ENCODE data around the gene AQP1.

DNA sequence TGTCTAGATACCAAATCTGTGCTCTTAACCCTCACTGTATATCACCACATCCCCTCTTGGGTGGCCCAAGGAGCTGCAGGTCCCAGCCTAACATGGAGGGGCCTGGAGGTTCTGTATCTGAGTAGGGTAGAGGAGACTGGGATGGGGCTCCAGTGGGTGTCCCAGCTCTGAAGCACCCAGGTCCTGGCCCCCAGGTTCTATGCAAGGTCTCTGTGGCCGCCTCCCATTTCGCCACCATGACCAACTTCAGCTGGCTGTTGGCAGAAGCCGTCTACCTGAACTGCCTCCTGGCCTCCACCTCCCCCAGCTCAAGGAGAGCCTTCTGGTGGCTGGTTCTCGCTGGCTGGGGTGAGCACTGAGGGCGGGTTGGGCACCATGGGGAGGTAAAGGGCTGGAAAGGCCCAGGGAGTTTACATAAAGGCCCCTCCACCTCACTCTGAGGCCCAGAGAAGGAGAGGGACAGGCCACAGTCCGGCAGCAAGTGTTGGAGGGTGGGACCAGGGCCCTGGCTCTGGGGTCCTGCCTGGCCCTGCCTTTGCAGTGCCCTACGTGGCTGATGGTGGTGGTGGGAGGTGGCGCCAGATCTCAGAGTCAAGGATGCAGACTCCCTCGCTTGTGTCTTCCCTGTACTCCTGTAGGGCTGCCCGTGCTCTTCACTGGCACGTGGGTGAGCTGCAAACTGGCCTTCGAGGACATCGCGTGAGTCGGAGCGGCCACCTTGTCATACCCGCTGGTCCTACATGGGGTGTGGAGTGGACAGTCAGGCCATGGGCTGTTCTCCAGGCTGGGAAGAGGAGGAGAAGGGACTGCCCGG is 62.3 kb downstream of the AQP1 start:
- TF ChIP-seq JUN (IDR thresholded peaks at IDR 0.05; ENCODE audit: low read depth, low read length) (no peak), POLR2A (IDR thresholded peaks at IDR 0.05; ENCODE audit: control extremely low read depth in 1 of 2, low read depth in 2 of 2, low read length in 2 of 2) (no peak), POLR2AphosphoS5 (IDR thresholded peaks at IDR 0.05; ENCODE audit: low read depth, low read length) (no peak), RNF2 (IDR thresholded peaks at IDR 0.05; ENCODE audit: borderline replicate concordance, low read depth, low read length, missing control alignments, poor library complexity, severe bottlenecking) (no peak), CTBP2 (IDR thresholded peaks at IDR 0.05; ENCODE audit: borderline replicate concordance, insufficient read depth, insufficient read length, low read length) (no peak), TBP (IDR thresholded peaks at IDR 0.05; ENCODE audit: low read depth, low read length) (no peak)
- TF ChIP-seq, protein P1, sequence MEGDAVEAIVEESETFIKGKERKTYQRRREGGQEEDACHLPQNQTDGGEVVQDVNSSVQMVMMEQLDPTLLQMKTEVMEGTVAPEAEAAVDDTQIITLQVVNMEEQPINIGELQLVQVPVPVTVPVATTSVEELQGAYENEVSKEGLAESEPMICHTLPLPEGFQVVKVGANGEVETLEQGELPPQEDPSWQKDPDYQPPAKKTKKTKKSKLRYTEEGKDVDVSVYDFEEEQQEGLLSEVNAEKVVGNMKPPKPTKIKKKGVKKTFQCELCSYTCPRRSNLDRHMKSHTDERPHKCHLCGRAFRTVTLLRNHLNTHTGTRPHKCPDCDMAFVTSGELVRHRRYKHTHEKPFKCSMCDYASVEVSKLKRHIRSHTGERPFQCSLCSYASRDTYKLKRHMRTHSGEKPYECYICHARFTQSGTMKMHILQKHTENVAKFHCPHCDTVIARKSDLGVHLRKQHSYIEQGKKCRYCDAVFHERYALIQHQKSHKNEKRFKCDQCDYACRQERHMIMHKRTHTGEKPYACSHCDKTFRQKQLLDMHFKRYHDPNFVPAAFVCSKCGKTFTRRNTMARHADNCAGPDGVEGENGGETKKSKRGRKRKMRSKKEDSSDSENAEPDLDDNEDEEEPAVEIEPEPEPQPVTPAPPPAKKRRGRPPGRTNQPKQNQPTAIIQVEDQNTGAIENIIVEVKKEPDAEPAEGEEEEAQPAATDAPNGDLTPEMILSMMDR (IDR thresholded peaks at IDR 0.05; ENCODE audit: control extremely low read depth in 1 of 3, insufficient read depth in 1 of 3, low read depth in 1 of 3, low read length in 3 of 3): no peak
